Naive thymus-derived CD4-positive, alpha-beta T cell (primary cell): ENCODE results near the gene SLCO4A1. TPM values are rescaled to one million over a fixed set of nuclear protein-coding genes. Genes with fewer than 3 reads are reported as not detected.

ENCODE experiments used
- ATAC-seq: fragments of 150-1000 bp; cut with Tn5 transposase; 2 replicates; pipeline ENCODE4 v1.10.0; 2021; ENCODE audit warnings: mild to moderate bottlenecking, moderate library complexity
- CTCF ChIA-PET: fragments of 350-600 bp; sonication (Branson Sonifier 250); formaldehyde crosslinking; loops from one replicate; lab custom pipeline; 2021; ENCODE audit warnings: antibody characterized with exemption; lab: Charles Lee
- POLR2A ChIA-PET: fragments of 350-600 bp; sonication (Branson Sonifier 250); formaldehyde crosslinking; loops from one replicate; lab custom pipeline; 2021; ENCODE audit warnings: antibody characterized with exemption, inconsistent platforms; lab: Charles Lee
- DNase-seq, 9 donors: peaks; one replicate each; pipeline versions ENCODE4 v3.0.0 to v3.0.0-alpha.2; 2020 to 2022; ENCODE audit warnings: mixed read lengths in 1 of 9
- H3K27ac ChIP-seq: one replicate; pipeline ENCODE4 v1.7.0; 2013; ENCODE audit warnings: mild to moderate bottlenecking, low read depth, low read length, moderate library complexity
- H3K27me3 ChIP-seq, 2 donors: one replicate each; pipeline ENCODE4 v1.7.0; 2013; ENCODE audit warnings: low read length in 2 of 2, mild to moderate bottlenecking in 2 of 2, moderate library complexity in 2 of 2; ENCODE audit not compliant: control insufficient read depth in 2 of 2, insufficient read depth in 2 of 2
- H3K36me3 ChIP-seq, 3 experiments: 1 replicate in 2 of 3; 2 replicates in 1 of 3; pipeline ENCODE4 v1.7.0; 2013; ENCODE audit warnings: low read length in 3 of 3, mild to moderate bottlenecking in 3 of 3, moderate library complexity in 1 of 3; ENCODE audit not compliant: insufficient read depth in 3 of 3, control insufficient read depth in 2 of 3
- H3K4me1 ChIP-seq, 2 donors: one replicate each; pipeline ENCODE4 v1.7.0; 2013; ENCODE audit warnings: low read length in 2 of 2, mild to moderate bottlenecking in 2 of 2, moderate library complexity in 1 of 2; ENCODE audit not compliant: control insufficient read depth in 2 of 2, insufficient read depth in 2 of 2
- H3K4me3 ChIP-seq: 2 replicates; pipeline ENCODE4 v1.7.0; 2013; ENCODE audit warnings: mild to moderate bottlenecking, low read length
- H3K9me3 ChIP-seq, 3 experiments: 1 replicate in 2 of 3; 2 replicates in 1 of 3; pipeline ENCODE4 v1.7.0; 2013; ENCODE audit warnings: low read length in 3 of 3; ENCODE audit not compliant: control insufficient read depth in 2 of 3
- H3K27ac Mint-ChIP-seq, 9 donors: one replicate each; pipeline ENCODE4 v1.8.0; 2020 to 2022; ENCODE audit warnings: mixed read lengths in 9 of 9, mild to moderate bottlenecking in 8 of 9, moderate library complexity in 5 of 9, inconsistent platforms in 2 of 9
- H3K27me3 Mint-ChIP-seq, 5 donors: one replicate each; pipeline ENCODE4 v1.8.0; 2021 to 2022; ENCODE audit warnings: mixed read lengths in 5 of 5, mild to moderate bottlenecking in 1 of 5
- H3K36me3 Mint-ChIP-seq, 5 donors: one replicate each; pipeline ENCODE4 v1.8.0; 2020 to 2022; ENCODE audit warnings: mixed read lengths in 5 of 5, mild to moderate bottlenecking in 3 of 5, inconsistent platforms in 1 of 5
- H3K4me1 Mint-ChIP-seq, 7 donors: one replicate each; pipeline ENCODE4 v1.8.0; 2020 to 2022; ENCODE audit warnings: mixed read lengths in 7 of 7, mild to moderate bottlenecking in 3 of 7, inconsistent platforms in 1 of 7
- H3K4me3 Mint-ChIP-seq, 10 donors: one replicate each; pipeline ENCODE4 v1.8.0; 2020 to 2022; ENCODE audit warnings: mild to moderate bottlenecking in 10 of 10, mixed read lengths in 10 of 10, moderate library complexity in 6 of 10, inconsistent platforms in 2 of 10
- H3K9me3 Mint-ChIP-seq, 11 donors: one replicate each; pipeline ENCODE4 v1.8.0; 2020 to 2022; ENCODE audit warnings: mixed read lengths in 11 of 11, mild to moderate bottlenecking in 4 of 11, inconsistent platforms in 1 of 11, moderate library complexity in 1 of 11
- intact Hi-C, 2 donors: fragments of 100-400 bp; cut with micrococcal nuclease; formaldehyde crosslinking; loops; one replicate each; pipeline ENCODE4 v1.15.1; 2023
- polyA plus RNA-seq, 2 donors: library from polyadenylated mRNA; unstranded; fragments of 300-500 nt; fragmentation: Illumina TruSeq; gene quantifications; one replicate each; pipeline ENCODE4 v1.2.3, GENCODE V29; 2021
- total RNA-seq, 6 experiments: library from RNA in 5 of 6; stranded (reverse) in 5 of 6; gene quantifications; 1 replicate in 5 of 6; 2 replicates in 1 of 6; pipeline ENCODE4 v1.2.3 and lab custom pipeline; 2021 to 2026

Gene SLCO4A1
- total and polyA plus RNA-seq, 7 experiments from 2014 or later = 0.36 to 45.5 (median 0.92) TPM

DNA sequence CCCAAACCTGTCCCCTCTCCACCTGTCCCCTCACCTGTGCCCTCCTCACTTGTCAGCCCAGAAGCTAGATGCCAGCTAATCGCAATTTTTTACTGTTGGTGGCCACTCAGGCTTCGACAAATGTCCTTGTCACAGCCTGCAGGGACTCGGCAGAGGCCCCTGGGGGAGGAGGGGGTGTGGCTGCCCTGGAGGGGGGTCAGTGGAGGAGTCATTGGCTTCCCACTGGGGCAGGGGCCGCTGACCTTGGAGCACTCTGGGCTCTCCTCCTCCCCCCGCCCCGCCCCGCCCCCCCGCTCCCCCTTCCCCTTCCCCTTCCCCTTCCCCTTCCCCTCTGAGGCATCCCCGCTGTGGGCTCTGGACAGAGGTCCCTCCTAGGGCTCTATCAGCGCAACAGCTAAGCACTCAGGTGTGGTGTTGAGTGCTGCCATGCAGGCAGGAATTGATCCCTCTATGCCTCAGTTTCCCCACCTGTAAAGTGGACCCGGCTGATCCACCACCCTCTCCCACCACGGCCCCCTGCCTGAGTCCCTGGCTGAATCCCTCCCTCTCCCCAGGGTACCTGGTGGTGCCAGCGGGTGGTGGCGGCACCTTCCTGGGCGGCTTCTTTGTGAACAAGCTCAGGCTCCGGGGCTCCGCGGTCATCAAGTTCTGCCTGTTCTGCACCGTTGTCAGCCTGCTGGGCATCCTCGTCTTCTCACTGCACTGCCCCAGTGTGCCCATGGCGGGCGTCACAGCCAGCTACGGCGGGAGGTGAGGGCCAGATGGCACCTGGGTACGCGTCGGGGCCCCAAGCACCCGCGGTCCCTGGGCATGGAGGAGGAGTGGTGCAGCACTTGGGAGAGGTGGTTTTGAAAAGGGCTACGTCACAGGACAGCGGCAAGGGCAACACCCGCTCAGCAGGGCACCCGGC, 23.8 kb downstream of the SLCO4A1 start:
- no peaks in the 10 kb centered on the region for H3K4me1 ChIP-seq
- no peaks in the 10 kb centered on the region for H3K36me3 ChIP-seq
- no peak overlapping the region for H3K4me3 ChIP-seq
- ATAC-seq (no peak), DNase-seq (no peak)
- peaks cover 0 to 10% (median 0%) of the 10 kb centered on the region in 5 donors for H3K36me3 Mint-ChIP-seq
- ChIA-PET CTCF (interaction anchor here (1.4 kb wide), 1 partner anchor 142 kb away, joined by 4 read pairs; no protein-coding TSS in a partner anchor), POLR2A (interaction anchor here (1.1 kb wide), 2 partner anchors 11 to 75 kb away, joined by 3 read pairs; no protein-coding TSS in a partner anchor)
- no peak overlapping the region for H3K27ac Mint-ChIP-seq
- H3K27me3 ChIP-seq = no peaks in the 10 kb centered on the region
- H3K9me3 Mint-ChIP-seq = no peaks in the 10 kb centered on the region
- H3K27me3 Mint-ChIP-seq = no peaks in the 10 kb centered on the region
- H3K4me3 Mint-ChIP-seq = no peak overlapping the region
- intact Hi-C loops = no loop called here
- no peak overlapping the region for H3K27ac ChIP-seq
- peaks cover 0 to 2% (median 0%) of the 10 kb centered on the region in 7 donors for H3K4me1 Mint-ChIP-seq
- no peaks in the 10 kb centered on the region for H3K9me3 ChIP-seq

GRCh38 chr20:62666736-62667529, 24.6 kb downstream of the SLCO4A1 start:
- no peaks in the 10 kb centered on the region for H3K4me1 ChIP-seq
- H3K9me3 ChIP-seq = no peaks in the 10 kb centered on the region
- ATAC-seq (no peak), DNase-seq (no peak)
- no peaks in the 10 kb centered on the region for H3K27me3 Mint-ChIP-seq
- peaks cover 0 to 12% (median 0%) of the 10 kb centered on the region in 5 donors for H3K36me3 Mint-ChIP-seq
- no peak overlapping the region for H3K27ac ChIP-seq
- no peak overlapping the region for H3K4me3 Mint-ChIP-seq
- no peaks in the 10 kb centered on the region for H3K9me3 Mint-ChIP-seq
- peaks cover 0 to 2% (median 0%) of the 10 kb centered on the region in 7 donors for H3K4me1 Mint-ChIP-seq
- no peaks in the 10 kb centered on the region for H3K27me3 ChIP-seq
- ChIA-PET CTCF (interaction anchor here (1.0 to 2.4 kb wide), 2 partner anchors 125 to 141 kb away, joined by 6 to 22 read pairs; no protein-coding TSS in a partner anchor), POLR2A (interaction anchor here (1.0 to 1.4 kb wide), 3 partner anchors 74 to 129 kb away, joined by 3 to 5 read pairs (median 4); partner anchors contain the start of gene MRGBP)
- intact Hi-C loops = no loop called here
- H3K4me3 ChIP-seq = no peak overlapping the region
- peak overlapping the region in 1 of 9 donors; percentile 6 for H3K27ac Mint-ChIP-seq
- H3K36me3 ChIP-seq = no peaks in the 10 kb centered on the region

- H3K9me3 Mint-ChIP-seq = no peaks in the 10 kb centered on the region
- intact Hi-C loops = loop anchor here (1.0 kb wide), 2 partner anchors 73 to 124 kb away; no protein-coding TSS in a partner anchor
- Histone ChIP-seq H3K27ac (no peak overlapping the region), H3K9me3 (no peaks in the 10 kb centered on the region), H3K27me3 (no peaks in the 10 kb centered on the region), H3K4me1 (no peaks in the 10 kb centered on the region), H3K4me3 (no peak overlapping the region), H3K36me3 (no peaks in the 10 kb centered on the region)
- POLR2A ChIA-PET = interaction anchor here (0.9 to 1.4 kb wide), 3 partner anchors 124 to 129 kb away, joined by 3 to 5 read pairs (median 4); partner anchors contain the start of gene MRGBP
- CTCF ChIA-PET = interaction anchor here (0.8 to 2.4 kb wide), 3 partner anchors 61 to 140 kb away, joined by 3 to 22 read pairs (median 6); no protein-coding TSS in a partner anchor
- no peak overlapping the region for H3K4me3 Mint-ChIP-seq
- peak overlapping the region in 1 of 9 donors; percentile 62 for H3K27ac Mint-ChIP-seq
- H3K27me3 Mint-ChIP-seq = no peaks in the 10 kb centered on the region
- H3K36me3 Mint-ChIP-seq = peaks cover 0 to 12% (median 0%) of the 10 kb centered on the region in 5 donors
- DNase-seq = no peak
- ATAC-seq = no peak
- peaks cover 0 to 2% (median 0%) of the 10 kb centered on the region in 7 donors for H3K4me1 Mint-ChIP-seq
Measured at GRCh38 chr20:62667530-62668440, 25.5 kb downstream of the SLCO4A1 start.

DNA sequence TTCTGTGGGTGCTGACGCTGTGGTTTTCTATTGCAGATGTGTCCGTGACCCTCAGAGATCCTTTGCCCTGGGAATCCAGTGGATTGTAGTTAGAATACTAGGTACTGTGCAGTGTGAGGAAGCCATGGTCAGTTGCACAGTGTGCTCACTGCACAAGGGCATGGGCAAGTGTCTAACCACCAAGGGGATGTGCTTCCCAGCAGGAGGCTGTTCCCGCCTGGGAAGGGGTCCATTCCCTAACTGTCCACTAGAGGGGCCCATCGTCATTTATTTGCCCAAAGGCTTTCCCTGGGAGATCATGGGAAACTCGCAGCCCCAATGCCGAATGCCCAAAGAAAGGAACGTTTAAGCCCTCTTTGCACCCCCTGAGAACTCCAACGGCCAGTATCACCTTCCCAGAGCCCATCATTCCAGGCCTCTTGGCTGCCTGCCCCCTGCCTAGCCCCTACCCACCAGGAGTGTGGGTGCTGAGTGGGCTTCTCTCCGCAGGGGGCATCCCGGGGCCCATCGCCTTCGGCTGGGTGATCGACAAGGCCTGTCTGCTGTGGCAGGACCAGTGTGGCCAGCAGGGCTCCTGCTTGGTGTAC, 26.2 kb downstream of the SLCO4A1 start:
- intact Hi-C loops = loop anchor here (1.0 kb wide), 2 partner anchors 72 to 123 kb away; no protein-coding TSS in a partner anchor
- H3K4me3 Mint-ChIP-seq = no peak overlapping the region
- peak in 5 of 9 donors; percentile 10 to 32 (median 23) for DNase-seq

GRCh38 chr20:62669249-62669648, 26.9 kb downstream of the SLCO4A1 start:
- ChIA-PET POLR2A (no interaction called here), CTCF (interaction anchor here (0.8 to 2.4 kb wide), 4 partner anchors 10 to 139 kb away, joined by 3 to 22 read pairs (median 6); no protein-coding TSS in a partner anchor)
- Histone ChIP-seq H3K27ac (no peak overlapping the region), H3K9me3 (no peaks in the 10 kb centered on the region), H3K27me3 (no peaks in the 10 kb centered on the region), H3K4me3 (no peak overlapping the region), H3K4me1 (no peaks in the 10 kb centered on the region), H3K36me3 (no peaks in the 10 kb centered on the region)
- no peak overlapping the region for H3K4me3 Mint-ChIP-seq
- H3K9me3 Mint-ChIP-seq = no peaks in the 10 kb centered on the region
- no peak overlapping the region for H3K27ac Mint-ChIP-seq
- H3K4me1 Mint-ChIP-seq = peaks cover 0 to 2% (median 0%) of the 10 kb centered on the region in 7 donors
- H3K36me3 Mint-ChIP-seq = peaks cover 0 to 10% (median 0%) of the 10 kb centered on the region in 5 donors
- ATAC-seq (no peak), DNase-seq (no peak)
- H3K27me3 Mint-ChIP-seq = no peaks in the 10 kb centered on the region
- intact Hi-C loops = no loop called here

More for the DNA sequence above, 26.2 kb downstream of the SLCO4A1 start:
- Histone ChIP-seq H3K4me3 (no peak overlapping the region), H3K4me1 (no peaks in the 10 kb centered on the region), H3K27ac (no peak overlapping the region), H3K36me3 (no peaks in the 10 kb centered on the region), H3K27me3 (no peaks in the 10 kb centered on the region), H3K9me3 (no peaks in the 10 kb centered on the region)
- peaks cover 0 to 10% (median 0%) of the 10 kb centered on the region in 5 donors for H3K36me3 Mint-ChIP-seq
- ChIA-PET CTCF (interaction anchor here (0.8 to 2.4 kb wide), 6 partner anchors 11 to 140 kb away, joined by 3 to 22 read pairs (median 4); no protein-coding TSS in a partner anchor), POLR2A (interaction anchor here (0.9 to 1.4 kb wide), 2 partner anchors 124 to 126 kb away, joined by 3 to 5 read pairs; no protein-coding TSS in a partner anchor)
- no peaks in the 10 kb centered on the region for H3K27me3 Mint-ChIP-seq
- peak overlapping the region in 1 of 9 donors; percentile 62 for H3K27ac Mint-ChIP-seq
- peaks cover 0 to 2% (median 0%) of the 10 kb centered on the region in 7 donors for H3K4me1 Mint-ChIP-seq
- peak; percentile 59 for ATAC-seq
- no peaks in the 10 kb centered on the region for H3K9me3 Mint-ChIP-seq
